Right lobe of liver (tissue), 4 donors: Measurements from ENCODE around the gene TMTC1.

ENCODE experiments used
- CTCF ChIP-seq, 4 donors: fragments of 200-600 bp in 3 of 4; fragments of 450-650 bp in 1 of 4; IDR thresholded peaks; one replicate each; pipeline versions ENCODE4 v1.5.1 to v1.8.0; 2016 to 2022; ENCODE audit warnings: antibody characterized with exemption in 4 of 4, mild to moderate bottlenecking in 2 of 4
- POLR2A ChIP-seq: fragments of 450-650 bp; IDR thresholded peaks from one replicate; pipeline ENCODE4 v1.6.1; 2017; ENCODE audit warnings: antibody characterized with exemption, mild to moderate bottlenecking
- donor health status: DM: no; HTN: no; CAD: no.
- donor health status: DM: no; HTN: no; CAD: no.
- donor health status: DM: no; HTN: yes; CAD: no.

DNA sequence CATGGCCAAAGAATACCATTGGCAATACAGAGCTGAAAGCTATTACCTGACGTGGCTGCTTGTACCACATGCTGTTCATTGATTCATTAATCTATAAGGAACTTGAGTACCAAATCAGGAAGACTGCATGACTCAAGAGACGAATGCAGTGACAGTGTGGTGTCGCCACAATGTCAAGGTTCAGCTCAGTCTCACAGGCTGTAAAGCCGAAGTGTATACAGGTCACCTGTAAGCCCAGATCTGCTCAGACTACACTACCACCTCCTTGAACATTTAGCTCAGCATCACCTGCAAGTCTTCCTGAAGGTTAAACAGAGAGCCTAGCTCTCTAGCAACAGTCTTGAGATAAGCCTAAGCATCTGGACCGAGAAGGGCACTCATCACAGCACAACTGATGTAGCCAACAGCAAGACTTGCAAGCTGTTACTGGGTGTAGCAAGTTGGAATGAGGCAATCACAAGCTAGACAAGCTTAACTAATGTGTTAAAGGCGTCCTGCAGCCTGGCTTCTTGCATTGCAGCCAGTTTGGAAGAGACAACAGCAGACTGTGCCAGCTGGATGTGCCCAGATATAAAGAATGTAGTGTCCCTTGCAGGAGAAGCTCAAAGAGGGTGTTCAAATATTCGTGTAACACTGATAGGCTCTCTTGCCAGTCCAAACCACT is 21.0 kb downstream of the TMTC1 start:
- TF ChIP-seq CTCF (IDR thresholded peaks at IDR 0.05) (no peak), POLR2A (no peak)
